Mammary epithelial cell (primary cell): ENCODE measurements around the gene MPO.

Experiments
- EZH2 ChIP-seq: IDR thresholded peaks from 2 replicates; pipeline ENCODE4 v1.6.1; 2012; ENCODE audit warnings: low read length, inconsistent platforms, borderline replicate concordance
- TF ChIP-seq, protein P1 (sequence below), 2 donors: IDR thresholded peaks in 1 of 2; conservative IDR thresholded peaks in 1 of 2; 2 replicates each; pipeline ENCODE4 v1.5.1; 2011 to 2012; ENCODE audit warnings: inconsistent platforms in 2 of 2, low read length in 2 of 2, mild to moderate bottlenecking in 2 of 2, control low read depth in 1 of 2, low read depth in 1 of 2; ENCODE audit not compliant: insufficient read depth in 1 of 2; ENCODE audit errors: extremely low read depth in 1 of 2

DNA sequence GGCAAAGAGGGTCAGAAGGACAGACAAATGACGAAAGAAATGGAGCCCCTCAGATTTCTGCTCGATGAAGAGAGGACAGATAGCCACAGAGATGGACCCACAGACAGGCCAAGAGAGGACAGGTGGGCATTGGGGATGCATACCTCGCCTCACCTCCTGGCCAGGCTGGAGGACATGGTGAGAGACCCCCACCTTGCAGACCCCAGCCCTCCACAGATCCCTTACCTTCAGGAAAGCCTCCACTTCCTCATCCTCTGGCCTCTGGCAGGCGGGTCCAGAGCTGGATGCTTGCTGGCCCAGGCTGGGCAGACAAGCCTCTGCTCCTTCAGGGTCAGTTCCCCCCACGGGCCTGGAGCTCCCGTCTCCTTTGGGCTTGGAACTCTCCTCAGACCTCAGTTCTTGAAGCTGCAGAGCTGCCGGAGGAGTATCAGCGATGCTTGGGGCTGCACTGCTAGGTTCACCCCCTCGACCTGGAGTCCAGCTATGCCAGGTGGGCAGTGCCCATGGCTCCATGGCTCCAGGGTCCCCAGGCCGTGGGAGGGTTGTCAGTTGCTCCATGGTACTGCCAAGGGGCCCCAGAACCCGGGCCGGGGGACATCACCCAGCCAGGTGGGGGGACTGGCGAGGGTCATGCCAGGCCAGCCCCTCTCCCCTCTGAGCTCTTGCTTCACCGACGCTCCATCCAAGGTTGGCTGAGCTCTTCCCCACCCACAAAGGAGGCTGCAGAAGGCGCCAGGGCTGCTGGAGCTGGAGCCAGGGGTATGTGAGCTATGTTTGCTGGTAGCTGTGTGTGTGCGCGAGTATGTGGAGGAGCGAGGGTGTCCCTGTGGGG is 46.8 kb upstream of the MPO start:
- TF ChIP-seq, protein P1, sequence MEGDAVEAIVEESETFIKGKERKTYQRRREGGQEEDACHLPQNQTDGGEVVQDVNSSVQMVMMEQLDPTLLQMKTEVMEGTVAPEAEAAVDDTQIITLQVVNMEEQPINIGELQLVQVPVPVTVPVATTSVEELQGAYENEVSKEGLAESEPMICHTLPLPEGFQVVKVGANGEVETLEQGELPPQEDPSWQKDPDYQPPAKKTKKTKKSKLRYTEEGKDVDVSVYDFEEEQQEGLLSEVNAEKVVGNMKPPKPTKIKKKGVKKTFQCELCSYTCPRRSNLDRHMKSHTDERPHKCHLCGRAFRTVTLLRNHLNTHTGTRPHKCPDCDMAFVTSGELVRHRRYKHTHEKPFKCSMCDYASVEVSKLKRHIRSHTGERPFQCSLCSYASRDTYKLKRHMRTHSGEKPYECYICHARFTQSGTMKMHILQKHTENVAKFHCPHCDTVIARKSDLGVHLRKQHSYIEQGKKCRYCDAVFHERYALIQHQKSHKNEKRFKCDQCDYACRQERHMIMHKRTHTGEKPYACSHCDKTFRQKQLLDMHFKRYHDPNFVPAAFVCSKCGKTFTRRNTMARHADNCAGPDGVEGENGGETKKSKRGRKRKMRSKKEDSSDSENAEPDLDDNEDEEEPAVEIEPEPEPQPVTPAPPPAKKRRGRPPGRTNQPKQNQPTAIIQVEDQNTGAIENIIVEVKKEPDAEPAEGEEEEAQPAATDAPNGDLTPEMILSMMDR (conservative IDR thresholded peaks at IDR 0.05 in 1 of 2, IDR thresholded peaks at IDR 0.05 in 1 of 2; ENCODE audit: extremely low read depth in 1 of 2, insufficient read depth in 1 of 2, low read depth in 1 of 2, low read length in 2 of 2), result no peak
- no peak for TF ChIP-seq EZH2
